ENCODE measurements around the gene CD28.

- TF ChIP-seq CTCF (IDR thresholded peaks at IDR 0.05 in 8 of 11, conservative IDR thresholded peaks at IDR 0.05 in 3 of 11) (no peak), POLR2AphosphoS5 (IDR thresholded peaks at IDR 0.05) (no peak)
Measured at GRCh38 chr2:203763938-203764664, 57.7 kb downstream of the CD28 start.

All from spleen (tissue), 7 donors.